Esophagus muscularis mucosa (tissue), 4 donors: ENCODE results near the gene RSPH3. TPM values are rescaled to one million over a fixed set of nuclear protein-coding genes. Genes with fewer than 3 reads are reported as not detected.
A peak's percentile ranks its signal among the peaks of the same experiment; 100 is the strongest.

Experiments used
- DNase-seq: peaks from one replicate; pipeline ENCODE4 v3.0.0-alpha.2; 2017; ENCODE audit errors: extremely low spot score
- H3K27ac ChIP-seq, 4 donors: fragments of 200-600 bp; sonication (generic); replicated peaks in 1 of 4; 1 replicate in 3 of 4; 2 replicates in 1 of 4; pipeline ENCODE4 v1.5.1; 2016 to 2019; ENCODE audit warnings: mild to moderate bottlenecking in 1 of 4
- H3K27me3 ChIP-seq, 4 donors: fragments of 200-600 bp; sonication (generic); one replicate each; pipeline versions ENCODE4 v1.5.1 to v1.6.0; 2016 to 2019
- H3K36me3 ChIP-seq, 4 donors: fragments of 200-600 bp; sonication (generic); one replicate each; pipeline ENCODE4 v1.5.1; 2016 to 2019
- H3K4me1 ChIP-seq, 4 donors: fragments of 200-600 bp; sonication (generic); one replicate each; pipeline ENCODE4 v1.5.1; 2016 to 2019
- H3K4me3 ChIP-seq, 4 donors: fragments of 200-600 bp; sonication (generic); 1 replicate in 2 of 4; 2 replicates in 2 of 4; pipeline ENCODE4 v1.5.1; 2016 to 2019; ENCODE audit warnings: mild to moderate bottlenecking in 4 of 4, moderate library complexity in 1 of 4
- H3K9me3 ChIP-seq, 4 donors: fragments of 200-600 bp; sonication (generic); 1 replicate in 3 of 4; 2 replicates in 1 of 4; pipeline ENCODE4 v1.5.1; 2016 to 2019
- EP300 ChIP-seq: sonication (generic); formaldehyde crosslinking; IDR thresholded peaks from one replicate; pipeline ENCODE4 v1.6.1; 2017; ENCODE audit warnings: antibody characterized with exemption
- POLR2A ChIP-seq: fragments of 450-650 bp; IDR thresholded peaks from one replicate; pipeline ENCODE4 v1.6.1; 2017; ENCODE audit warnings: antibody characterized with exemption, moderate library complexity, mild to moderate bottlenecking, low read depth
- POLR2AphosphoS5 ChIP-seq, 2 donors: sonication (generic); formaldehyde crosslinking; IDR thresholded peaks; one replicate each; pipeline ENCODE4 v1.6.1; 2017; ENCODE audit warnings: antibody characterized with exemption in 2 of 2
- WGBS: methylation state at CpG from one replicate; pipeline ENCODE4 v1.1.5; 2018; 5-methylcytosine and 5-hydroxymethylcytosine counted together
- intact Hi-C: fragments of 100-400 bp; cut with DNase I; formaldehyde crosslinking; loops from one replicate; pipeline ENCODE4 v1.15.1; 2023
- total RNA-seq, 4 donors: library from RNA; depleted of rRNA; stranded (reverse); fragments of >200 nt; gene quantifications; one replicate each; pipeline versions ENCODE4 v1.1.0 to v1.2.1, GENCODE V29; 2016
- TF ChIP-seq, protein P1 (sequence below), 3 experiments: fragments of 200-600 bp in 2 of 3; fragments of 450-650 bp in 1 of 3; sonication (generic) in 2 of 3; IDR thresholded peaks; one replicate each; pipeline ENCODE4 v1.5.1; 2017 to 2019; ENCODE audit warnings: antibody characterized with exemption in 3 of 3, mild to moderate bottlenecking in 2 of 3, moderate library complexity in 1 of 3

Gene RSPH3
- total RNA-seq, 4 donors from 2014 or later, result 10.6 to 21.5 (median 18.1) TPM

DNA sequence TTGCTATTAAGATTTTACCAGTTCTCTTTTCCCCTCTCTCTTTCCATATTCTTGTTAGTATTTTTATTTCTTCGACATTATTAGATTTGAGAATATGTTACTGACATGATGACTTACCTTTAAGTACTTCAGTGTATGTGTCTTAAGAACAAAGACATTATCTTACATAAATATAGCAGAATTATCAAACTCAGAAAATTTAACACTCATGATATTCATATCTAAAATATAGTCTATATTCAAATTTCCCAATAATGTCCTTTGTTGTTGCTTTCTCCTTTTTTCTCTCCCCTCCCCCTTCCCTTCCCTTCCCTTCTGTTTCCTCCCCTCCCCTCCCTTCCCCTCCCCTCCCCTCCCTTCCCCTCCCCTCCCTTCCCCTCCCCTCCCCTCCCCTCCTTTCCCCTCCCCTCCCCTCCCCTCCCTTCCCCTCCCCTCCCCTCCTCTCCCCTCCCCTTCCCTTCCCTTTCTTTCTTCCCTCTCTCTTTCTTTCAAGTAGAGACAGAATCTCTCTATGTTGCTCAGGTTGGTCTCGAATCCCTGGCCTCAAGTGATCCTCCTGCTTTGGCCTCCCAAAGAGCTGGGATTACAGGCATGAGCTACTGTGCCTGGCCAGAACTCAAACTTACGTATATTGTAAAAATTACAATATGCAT, 56.5 kb downstream of the RSPH3 start:
- no peaks in the 10 kb centered on the region for H3K36me3 ChIP-seq
- no peak overlapping the region for H3K27ac ChIP-seq
- DNase-seq, result no peak
- no peak for TF ChIP-seq POLR2AphosphoS5 (IDR thresholded peaks at IDR 0.05)
- H3K9me3 ChIP-seq, result peaks cover 0 to 10% (median 4%) of the 10 kb centered on the region in 4 donors
- 91% methylated on average over 3 of the region's 3 CpGs for WGBS
- peaks cover 0 to 17% (median 0%) of the 10 kb centered on the region in 4 donors for H3K27me3 ChIP-seq
- peaks cover 0 to 12% (median 10%) of the 10 kb centered on the region in 4 donors for H3K4me1 ChIP-seq
- intact Hi-C loops, result no loop called here
- H3K4me3 ChIP-seq, result no peak overlapping the region

- peaks cover 0 to 17% (median 0%) of the 10 kb centered on the region in 4 donors for H3K27me3 ChIP-seq
- H3K27ac ChIP-seq, result no peak overlapping the region
- TF ChIP-seq POLR2AphosphoS5 (IDR thresholded peaks at IDR 0.05) (no peak), POLR2A (no peak), EP300 (no peak)
- TF ChIP-seq, protein P1, sequence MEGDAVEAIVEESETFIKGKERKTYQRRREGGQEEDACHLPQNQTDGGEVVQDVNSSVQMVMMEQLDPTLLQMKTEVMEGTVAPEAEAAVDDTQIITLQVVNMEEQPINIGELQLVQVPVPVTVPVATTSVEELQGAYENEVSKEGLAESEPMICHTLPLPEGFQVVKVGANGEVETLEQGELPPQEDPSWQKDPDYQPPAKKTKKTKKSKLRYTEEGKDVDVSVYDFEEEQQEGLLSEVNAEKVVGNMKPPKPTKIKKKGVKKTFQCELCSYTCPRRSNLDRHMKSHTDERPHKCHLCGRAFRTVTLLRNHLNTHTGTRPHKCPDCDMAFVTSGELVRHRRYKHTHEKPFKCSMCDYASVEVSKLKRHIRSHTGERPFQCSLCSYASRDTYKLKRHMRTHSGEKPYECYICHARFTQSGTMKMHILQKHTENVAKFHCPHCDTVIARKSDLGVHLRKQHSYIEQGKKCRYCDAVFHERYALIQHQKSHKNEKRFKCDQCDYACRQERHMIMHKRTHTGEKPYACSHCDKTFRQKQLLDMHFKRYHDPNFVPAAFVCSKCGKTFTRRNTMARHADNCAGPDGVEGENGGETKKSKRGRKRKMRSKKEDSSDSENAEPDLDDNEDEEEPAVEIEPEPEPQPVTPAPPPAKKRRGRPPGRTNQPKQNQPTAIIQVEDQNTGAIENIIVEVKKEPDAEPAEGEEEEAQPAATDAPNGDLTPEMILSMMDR (IDR thresholded peaks at IDR 0.05), result no peak
- intact Hi-C loops, result no loop called here
- WGBS, result 97% methylated on average over 2 of the region's 2 CpGs
- no peak for DNase-seq
- no peaks in the 10 kb centered on the region for H3K36me3 ChIP-seq
- H3K9me3 ChIP-seq, result peaks cover 0 to 10% (median 4%) of the 10 kb centered on the region in 4 donors
- H3K4me3 ChIP-seq, result no peak overlapping the region
- peaks cover 0 to 14% (median 10%) of the 10 kb centered on the region in 4 donors for H3K4me1 ChIP-seq
Measured at GRCh38 chr6:158942349-158942748, 57.7 kb downstream of the RSPH3 start.

GRCh38 chr6:158941246-158941645, 58.8 kb downstream of the RSPH3 start:
- TF ChIP-seq, protein P1 (IDR thresholded peaks at IDR 0.05), result no peak
- no peak for TF ChIP-seq EP300
- Histone ChIP-seq H3K9me3 (peaks cover 0 to 10% (median 4%) of the 10 kb centered on the region in 4 donors), H3K4me1 (peaks cover 0 to 14% (median 10%) of the 10 kb centered on the region in 4 donors), H3K27me3 (peaks cover 0 to 17% (median 0%) of the 10 kb centered on the region in 4 donors), H3K4me3 (no peak overlapping the region), H3K36me3 (no peaks in the 10 kb centered on the region), H3K27ac (no peak overlapping the region)
- intact Hi-C loops, result no loop called here
- WGBS, result 92% methylated on average over 2 of the region's 2 CpGs
- no peak for DNase-seq

- Histone ChIP-seq H3K4me3 (peak overlapping the region; percentile 16 to 40 (median 34)), H3K9me3 (peaks cover 0 to 10% (median 4%) of the 10 kb centered on the region in 4 donors), H3K27ac (no peak overlapping the region), H3K36me3 (no peaks in the 10 kb centered on the region), H3K27me3 (peaks cover 0 to 17% (median 0%) of the 10 kb centered on the region in 4 donors), H3K4me1 (peaks cover 0 to 14% (median 10%) of the 10 kb centered on the region in 4 donors)
- no peak for DNase-seq
- intact Hi-C loops, result no loop called here
- WGBS, result 46% methylated on average over 37 of the region's 37 CpGs
- TF ChIP-seq POLR2A (no peak), EP300 (no peak), POLR2AphosphoS5 (IDR thresholded peaks at IDR 0.05) (no peak)
- TF ChIP-seq, protein P1 (IDR thresholded peaks at IDR 0.05), result no peak
Measured at GRCh38 chr6:158939255-158940159, 60.5 kb downstream of the RSPH3 start.

DNA sequence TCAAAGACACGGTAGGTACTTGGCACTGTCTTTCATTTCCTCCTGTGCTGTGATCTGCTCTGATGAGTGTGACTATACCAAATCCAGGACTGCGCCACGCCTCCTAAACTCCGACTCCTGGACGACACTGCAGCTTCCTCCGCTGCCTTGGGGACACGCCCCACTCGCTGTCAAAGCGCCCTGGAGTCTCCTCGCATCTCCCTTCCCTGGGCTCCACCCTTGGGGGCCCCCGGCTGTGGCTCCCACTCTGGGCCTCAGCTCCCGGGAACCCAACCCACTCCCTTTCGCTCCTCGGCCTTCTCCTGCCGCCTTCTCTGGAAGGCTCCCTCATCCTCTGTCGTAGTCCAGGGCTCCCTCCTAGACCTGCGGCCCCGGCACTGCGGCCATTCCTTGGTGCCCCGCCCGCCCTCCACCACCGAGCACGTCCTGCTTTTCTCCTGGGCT, 61.2 kb downstream of the RSPH3 start:
- H3K27ac ChIP-seq, result no peak overlapping the region
- peaks cover 0 to 10% (median 4%) of the 10 kb centered on the region in 4 donors for H3K9me3 ChIP-seq
- no peak for DNase-seq
- 68% methylated on average over 22 of the region's 23 CpGs for WGBS
- H3K36me3 ChIP-seq, result no peaks in the 10 kb centered on the region
- TF ChIP-seq POLR2AphosphoS5 (IDR thresholded peaks at IDR 0.05) (no peak), EP300 (no peak), POLR2A (no peak)
- TF ChIP-seq, protein P1 (IDR thresholded peaks at IDR 0.05), result no peak
- H3K4me1 ChIP-seq, result peaks cover 0 to 14% (median 10%) of the 10 kb centered on the region in 4 donors
- intact Hi-C loops, result no loop called here
- peaks cover 0 to 17% (median 0%) of the 10 kb centered on the region in 4 donors for H3K27me3 ChIP-seq
- H3K4me3 ChIP-seq, result peak overlapping the region; percentile 10 to 40 (median 34)
